ENCODE measurements around the gene CGB7.

Gene CGB7

DNA sequence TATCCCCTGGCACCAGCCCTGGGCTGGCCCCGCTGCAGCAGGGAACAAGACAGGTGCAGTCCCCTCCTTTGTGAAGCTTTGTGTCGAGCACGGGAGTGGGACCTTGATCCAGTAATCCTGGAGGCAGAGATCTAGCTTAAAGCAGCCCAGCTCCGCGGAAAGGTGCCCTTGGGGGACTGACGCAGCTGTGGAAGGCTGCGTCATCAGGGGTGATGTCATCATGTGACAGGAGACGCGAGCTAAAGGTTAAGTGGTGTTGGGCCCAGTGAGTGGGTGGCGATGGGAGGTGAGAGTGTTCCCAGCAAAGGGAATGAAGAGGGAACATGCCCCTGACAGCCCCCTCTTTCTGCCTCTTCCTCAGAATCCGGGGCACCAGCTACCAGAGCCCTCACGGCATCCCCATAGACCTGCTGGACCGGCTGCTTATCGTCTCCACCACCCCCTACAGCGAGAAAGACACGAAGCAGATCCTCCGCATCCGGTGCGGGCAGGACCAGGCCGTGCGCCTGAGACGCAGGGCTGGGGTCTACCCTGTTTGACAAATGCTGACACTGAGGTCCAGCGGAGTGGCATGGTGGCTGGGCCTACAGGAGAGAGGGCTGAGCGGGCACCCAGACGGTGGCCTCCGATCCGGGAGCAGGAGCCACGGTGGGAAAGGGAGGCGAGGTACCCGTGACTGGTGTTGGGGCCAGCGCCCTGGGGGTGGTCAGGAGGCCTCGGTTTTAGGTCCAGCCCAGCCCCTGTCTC is 43.3 kb downstream of the CGB7 start:
- TF ChIP-seq, protein P1, sequence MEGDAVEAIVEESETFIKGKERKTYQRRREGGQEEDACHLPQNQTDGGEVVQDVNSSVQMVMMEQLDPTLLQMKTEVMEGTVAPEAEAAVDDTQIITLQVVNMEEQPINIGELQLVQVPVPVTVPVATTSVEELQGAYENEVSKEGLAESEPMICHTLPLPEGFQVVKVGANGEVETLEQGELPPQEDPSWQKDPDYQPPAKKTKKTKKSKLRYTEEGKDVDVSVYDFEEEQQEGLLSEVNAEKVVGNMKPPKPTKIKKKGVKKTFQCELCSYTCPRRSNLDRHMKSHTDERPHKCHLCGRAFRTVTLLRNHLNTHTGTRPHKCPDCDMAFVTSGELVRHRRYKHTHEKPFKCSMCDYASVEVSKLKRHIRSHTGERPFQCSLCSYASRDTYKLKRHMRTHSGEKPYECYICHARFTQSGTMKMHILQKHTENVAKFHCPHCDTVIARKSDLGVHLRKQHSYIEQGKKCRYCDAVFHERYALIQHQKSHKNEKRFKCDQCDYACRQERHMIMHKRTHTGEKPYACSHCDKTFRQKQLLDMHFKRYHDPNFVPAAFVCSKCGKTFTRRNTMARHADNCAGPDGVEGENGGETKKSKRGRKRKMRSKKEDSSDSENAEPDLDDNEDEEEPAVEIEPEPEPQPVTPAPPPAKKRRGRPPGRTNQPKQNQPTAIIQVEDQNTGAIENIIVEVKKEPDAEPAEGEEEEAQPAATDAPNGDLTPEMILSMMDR (IDR thresholded peaks at IDR 0.05; ENCODE audit: borderline replicate concordance, insufficient read depth, low read depth, low read length) = no peak

DNA sequence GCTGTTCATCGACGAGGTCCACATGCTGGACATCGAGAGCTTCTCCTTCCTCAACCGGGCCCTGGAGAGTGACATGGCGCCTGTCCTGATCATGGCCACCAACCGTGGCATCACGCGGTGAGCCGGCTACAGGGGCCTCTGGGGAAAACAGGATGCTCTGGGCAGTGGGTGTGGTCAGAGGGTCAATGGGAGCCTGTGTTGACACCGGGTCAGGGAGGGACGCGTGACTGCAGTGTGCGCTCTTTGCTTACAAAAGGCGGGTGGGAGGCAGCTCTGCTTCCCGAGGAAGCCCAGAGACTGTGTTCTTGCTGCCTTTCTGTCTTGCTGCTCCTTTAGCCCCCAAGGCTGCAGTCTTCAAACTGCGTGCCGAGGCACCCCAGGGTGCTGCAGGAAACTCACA is 46.4 kb downstream of the CGB7 start:
- H3K4me3 ChIP-seq (ENCODE audit: low read depth, low read length) = no peak overlapping the region
- TF ChIP-seq, protein P1 (IDR thresholded peaks at IDR 0.05; ENCODE audit: borderline replicate concordance, insufficient read depth, low read depth, low read length) = no peak

More for the DNA sequence above, 43.3 kb downstream of the CGB7 start:
- no peak overlapping the region for H3K4me3 ChIP-seq (ENCODE audit: low read depth, low read length)

DNA sequence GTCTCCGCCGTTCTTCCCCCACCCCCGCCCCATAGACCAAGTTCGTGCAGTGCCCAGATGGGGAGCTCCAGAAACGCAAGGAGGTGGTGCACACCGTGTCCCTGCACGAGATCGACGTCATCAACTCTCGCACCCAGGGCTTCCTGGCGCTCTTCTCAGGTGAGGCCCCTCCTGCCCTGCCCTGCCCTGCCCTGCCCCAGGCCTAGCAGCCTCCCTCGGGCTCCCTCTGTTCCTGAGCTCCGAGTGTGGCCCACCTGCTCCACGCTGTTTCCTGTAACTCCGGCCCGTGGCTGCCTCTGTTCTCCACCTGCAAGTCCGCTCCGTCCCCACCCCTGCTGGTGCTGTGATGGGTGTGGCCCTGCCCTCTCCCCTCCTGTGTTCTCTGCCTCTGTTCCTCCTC is 47.1 kb downstream of the CGB7 start:
- TF ChIP-seq, protein P1 (IDR thresholded peaks at IDR 0.05; ENCODE audit: borderline replicate concordance, insufficient read depth, low read depth, low read length) = no peak
- H3K4me3 ChIP-seq (ENCODE audit: low read depth, low read length) = no peak overlapping the region

DNA sequence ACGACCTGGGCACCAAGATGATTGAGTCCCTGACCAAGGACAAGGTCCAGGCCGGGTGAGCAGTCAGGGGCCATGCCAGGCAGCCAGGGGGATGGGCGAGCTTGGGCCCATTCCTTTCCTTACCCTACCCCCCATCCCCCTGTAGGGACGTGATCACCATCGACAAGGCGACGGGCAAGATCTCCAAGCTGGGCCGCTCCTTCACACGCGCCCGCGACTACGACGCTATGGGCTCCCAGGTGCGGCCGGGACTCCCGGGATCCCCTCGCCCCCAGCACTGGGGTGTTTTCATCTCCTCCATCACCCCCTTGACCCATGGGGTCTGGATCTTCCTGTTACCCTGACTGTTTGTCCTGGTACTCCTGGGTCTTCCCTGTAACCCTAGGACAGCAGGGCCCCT is 47.7 kb downstream of the CGB7 start:
- TF ChIP-seq, protein P1 (IDR thresholded peaks at IDR 0.05; ENCODE audit: borderline replicate concordance, insufficient read depth, low read depth, low read length) = no peak
- no peak overlapping the region for H3K4me3 ChIP-seq (ENCODE audit: low read depth, low read length)

DNA sequence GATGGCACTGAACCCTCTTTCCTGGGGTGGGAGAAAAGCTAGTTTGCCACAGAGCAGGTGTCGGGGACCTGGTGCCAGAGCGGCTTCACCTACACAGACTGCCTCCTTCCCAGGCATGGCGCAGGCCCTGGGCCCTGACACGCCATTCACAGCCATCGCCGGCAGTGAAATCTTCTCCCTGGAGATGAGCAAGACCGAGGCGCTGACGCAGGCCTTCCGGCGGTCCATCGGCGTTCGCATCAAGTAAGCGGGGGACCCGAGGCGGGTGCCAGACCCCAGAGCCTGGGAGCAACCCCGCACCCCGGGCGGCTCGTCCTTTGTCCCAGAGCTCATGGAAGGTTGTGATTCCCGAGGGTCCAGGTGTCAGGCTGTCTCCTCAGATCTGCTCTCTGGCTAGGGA is 50.6 kb downstream of the CGB7 start:
- H3K4me3 ChIP-seq (ENCODE audit: low read depth, low read length) = no peak overlapping the region
- TF ChIP-seq, protein P1 (IDR thresholded peaks at IDR 0.05; ENCODE audit: borderline replicate concordance, insufficient read depth, low read depth, low read length) = no peak

DNA sequence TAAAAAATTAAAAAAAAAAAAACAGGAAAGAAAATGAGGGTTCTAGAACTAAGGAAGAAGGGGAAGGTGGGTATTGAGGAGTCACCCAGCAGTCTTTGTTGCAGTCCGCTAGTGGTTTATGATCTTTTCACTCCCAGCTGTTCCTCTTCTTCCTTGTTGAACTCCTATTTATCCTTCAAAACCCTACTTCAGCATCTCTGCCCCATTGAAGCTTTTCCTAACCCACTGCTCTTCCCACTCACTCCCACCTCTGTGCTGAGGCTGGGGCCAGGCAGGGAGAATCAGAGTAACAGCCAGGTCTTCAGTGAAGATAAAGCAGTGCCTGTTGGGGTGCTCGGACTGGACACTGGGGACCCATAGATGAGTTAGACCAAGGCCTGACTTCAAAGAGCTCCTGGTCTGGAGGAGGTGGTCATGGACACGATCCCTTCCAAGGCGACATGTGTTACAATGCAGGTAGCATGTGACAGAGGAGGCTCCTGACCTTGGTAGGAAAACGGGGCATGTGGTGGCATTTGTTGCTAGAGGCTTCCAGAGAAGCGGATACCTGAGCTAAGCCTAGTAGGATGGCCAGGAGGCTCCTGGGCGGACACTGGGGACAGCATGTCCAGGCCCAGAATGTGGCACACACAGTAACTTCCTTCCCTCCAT is 52.5 kb downstream of the CGB7 start:
- H3K4me3 ChIP-seq (ENCODE audit: low read depth, low read length) = no peak overlapping the region
- TF ChIP-seq, protein P1 (IDR thresholded peaks at IDR 0.05; ENCODE audit: borderline replicate concordance, insufficient read depth, low read depth, low read length) = no peak

Measured in GM12875 (cell line).